ENCODE results near the gene KBTBD8. TPM values are rescaled to one million over a fixed set of nuclear protein-coding genes. Genes with fewer than 3 reads are reported as not detected.

The KBTBD8 gene
- total RNA-seq, 1 donor from 2014 or later: 5.8 TPM

DNA sequence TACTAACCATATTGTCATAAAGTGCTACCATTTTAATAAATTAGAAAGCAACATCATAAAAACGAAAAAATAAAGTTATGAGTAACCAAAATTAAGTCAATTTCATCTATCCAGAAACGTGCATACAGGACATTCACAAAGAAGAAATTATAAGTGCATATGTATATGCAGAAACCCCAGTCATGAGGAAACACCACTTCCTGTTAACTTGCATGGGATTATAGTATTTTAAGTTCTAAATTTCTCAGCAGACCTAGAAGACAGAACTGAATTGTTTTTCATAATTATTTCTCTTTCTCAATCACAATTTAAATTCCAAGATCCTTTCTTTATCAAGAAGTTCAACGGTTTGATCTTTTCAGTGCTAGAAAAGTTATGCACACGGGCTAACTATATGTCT, 1.4 kb upstream of the KBTBD8 start:
- Mint-ChIP-seq H3K27me3 (peaks cover 24% of the 10 kb centered on the region), H3K4me1 (ENCODE audit: low read depth) (peaks cover 3% of the 10 kb centered on the region), H3K4me3 (ENCODE audit: low read depth) (no peak overlapping the region), H3K9me3 (ENCODE audit: low read depth) (no peaks in the 10 kb centered on the region), H3K36me3 (ENCODE audit: insufficient read depth) (no peaks in the 10 kb centered on the region), H3K27ac (no peak overlapping the region)
- no peak for DNase-seq (ENCODE audit: low spot score, unreplicated experiment)
- TF ChIP-seq, protein P1, sequence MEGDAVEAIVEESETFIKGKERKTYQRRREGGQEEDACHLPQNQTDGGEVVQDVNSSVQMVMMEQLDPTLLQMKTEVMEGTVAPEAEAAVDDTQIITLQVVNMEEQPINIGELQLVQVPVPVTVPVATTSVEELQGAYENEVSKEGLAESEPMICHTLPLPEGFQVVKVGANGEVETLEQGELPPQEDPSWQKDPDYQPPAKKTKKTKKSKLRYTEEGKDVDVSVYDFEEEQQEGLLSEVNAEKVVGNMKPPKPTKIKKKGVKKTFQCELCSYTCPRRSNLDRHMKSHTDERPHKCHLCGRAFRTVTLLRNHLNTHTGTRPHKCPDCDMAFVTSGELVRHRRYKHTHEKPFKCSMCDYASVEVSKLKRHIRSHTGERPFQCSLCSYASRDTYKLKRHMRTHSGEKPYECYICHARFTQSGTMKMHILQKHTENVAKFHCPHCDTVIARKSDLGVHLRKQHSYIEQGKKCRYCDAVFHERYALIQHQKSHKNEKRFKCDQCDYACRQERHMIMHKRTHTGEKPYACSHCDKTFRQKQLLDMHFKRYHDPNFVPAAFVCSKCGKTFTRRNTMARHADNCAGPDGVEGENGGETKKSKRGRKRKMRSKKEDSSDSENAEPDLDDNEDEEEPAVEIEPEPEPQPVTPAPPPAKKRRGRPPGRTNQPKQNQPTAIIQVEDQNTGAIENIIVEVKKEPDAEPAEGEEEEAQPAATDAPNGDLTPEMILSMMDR (IDR thresholded peaks at IDR 0.05; ENCODE audit: unreplicated experiment): no peak

DNA sequence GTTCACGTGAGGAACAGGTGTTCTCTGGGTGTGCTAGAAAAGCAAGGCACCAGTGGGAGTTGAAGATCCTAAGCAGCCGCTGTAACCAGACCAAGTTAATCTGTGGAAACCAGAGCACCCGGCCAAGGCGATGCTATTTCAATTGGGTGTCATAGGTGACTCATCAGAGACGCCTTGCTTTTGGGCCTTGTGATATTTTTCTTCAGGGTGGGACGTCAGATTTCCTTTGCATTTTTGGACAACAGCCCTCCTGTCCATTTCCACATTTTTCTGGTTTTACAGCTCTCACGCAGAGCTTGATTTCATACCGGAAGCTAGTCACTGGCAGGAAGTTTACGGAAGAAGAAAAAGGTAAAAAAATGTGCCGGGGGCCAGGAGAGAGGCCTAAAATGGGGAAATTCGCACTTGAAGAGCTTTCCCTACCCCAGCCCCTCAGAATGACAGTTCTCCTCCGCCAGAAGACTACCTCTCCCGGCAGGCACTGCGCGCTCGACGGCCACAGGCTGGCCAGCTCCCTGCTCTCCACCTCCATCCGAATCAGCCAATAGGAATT, 471 bp upstream of the KBTBD8 start:
- peak overlapping the region; percentile 81 for H3K27ac Mint-ChIP-seq
- H3K36me3 Mint-ChIP-seq (ENCODE audit: insufficient read depth): no peaks in the 10 kb centered on the region
- H3K4me3 Mint-ChIP-seq (ENCODE audit: low read depth): peak overlapping the region; percentile 90
- peaks cover 24% of the 10 kb centered on the region for H3K27me3 Mint-ChIP-seq
- no peak for DNase-seq (ENCODE audit: low spot score, unreplicated experiment)
- H3K9me3 Mint-ChIP-seq (ENCODE audit: low read depth): no peaks in the 10 kb centered on the region
- H3K4me1 Mint-ChIP-seq (ENCODE audit: low read depth): peaks cover 3% of the 10 kb centered on the region
- TF ChIP-seq, protein P1 (IDR thresholded peaks at IDR 0.05; ENCODE audit: unreplicated experiment): no peak

DNA sequence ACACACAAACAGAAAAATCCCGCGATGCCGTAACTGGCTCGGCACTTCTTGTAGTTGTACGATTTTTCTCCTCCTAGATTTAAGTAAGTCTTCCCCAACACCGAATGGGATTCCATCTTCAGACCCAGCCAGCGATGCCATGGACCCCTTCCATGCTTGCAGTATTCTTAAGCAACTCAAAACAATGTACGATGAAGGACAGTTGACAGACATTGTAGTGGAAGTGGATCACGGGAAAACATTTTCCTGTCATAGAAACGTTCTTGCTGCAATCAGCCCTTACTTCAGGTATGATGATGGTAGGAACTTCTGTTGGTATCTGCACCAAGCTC, 763 bp downstream of the KBTBD8 start:
- Mint-ChIP-seq H3K27ac (peak overlapping the region; percentile 70), H3K4me3 (ENCODE audit: low read depth) (peak overlapping the region; percentile 90), H3K9me3 (ENCODE audit: low read depth) (no peaks in the 10 kb centered on the region), H3K27me3 (peaks cover 21% of the 10 kb centered on the region), H3K4me1 (ENCODE audit: low read depth) (peaks cover 3% of the 10 kb centered on the region), H3K36me3 (ENCODE audit: insufficient read depth) (peaks cover 5% of the 10 kb centered on the region)
- DNase-seq (ENCODE audit: low spot score, unreplicated experiment): no peak
- TF ChIP-seq, protein P1 (IDR thresholded peaks at IDR 0.05; ENCODE audit: unreplicated experiment): no peak

DNA sequence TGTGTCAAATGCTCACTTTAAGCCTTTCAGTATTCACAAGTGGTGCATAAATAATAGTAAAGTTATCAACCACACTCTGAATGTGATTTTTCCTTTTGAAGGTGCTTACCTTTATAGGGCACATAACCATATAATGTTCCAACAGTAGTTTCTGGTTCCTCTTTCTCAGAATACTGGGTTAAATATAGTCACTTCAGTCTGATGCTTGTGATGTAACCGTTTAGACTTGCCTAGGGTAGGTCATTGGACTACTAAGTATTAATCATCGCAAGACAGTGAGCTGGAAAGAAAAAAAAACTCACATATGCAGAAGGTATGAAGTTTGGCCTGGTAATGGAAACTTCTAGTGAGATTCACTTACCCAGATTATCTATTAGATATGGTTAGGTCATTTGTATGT, 1.9 kb downstream of the KBTBD8 start:
- Mint-ChIP-seq H3K4me3 (ENCODE audit: low read depth) (no peak overlapping the region), H3K36me3 (ENCODE audit: insufficient read depth) (peaks cover 5% of the 10 kb centered on the region), H3K27ac (no peak overlapping the region), H3K4me1 (ENCODE audit: low read depth) (peaks cover 3% of the 10 kb centered on the region), H3K27me3 (peaks cover 18% of the 10 kb centered on the region), H3K9me3 (ENCODE audit: low read depth) (no peaks in the 10 kb centered on the region)
- DNase-seq (ENCODE audit: low spot score, unreplicated experiment): no peak
- TF ChIP-seq, protein P1 (IDR thresholded peaks at IDR 0.05; ENCODE audit: unreplicated experiment): no peak

DNA sequence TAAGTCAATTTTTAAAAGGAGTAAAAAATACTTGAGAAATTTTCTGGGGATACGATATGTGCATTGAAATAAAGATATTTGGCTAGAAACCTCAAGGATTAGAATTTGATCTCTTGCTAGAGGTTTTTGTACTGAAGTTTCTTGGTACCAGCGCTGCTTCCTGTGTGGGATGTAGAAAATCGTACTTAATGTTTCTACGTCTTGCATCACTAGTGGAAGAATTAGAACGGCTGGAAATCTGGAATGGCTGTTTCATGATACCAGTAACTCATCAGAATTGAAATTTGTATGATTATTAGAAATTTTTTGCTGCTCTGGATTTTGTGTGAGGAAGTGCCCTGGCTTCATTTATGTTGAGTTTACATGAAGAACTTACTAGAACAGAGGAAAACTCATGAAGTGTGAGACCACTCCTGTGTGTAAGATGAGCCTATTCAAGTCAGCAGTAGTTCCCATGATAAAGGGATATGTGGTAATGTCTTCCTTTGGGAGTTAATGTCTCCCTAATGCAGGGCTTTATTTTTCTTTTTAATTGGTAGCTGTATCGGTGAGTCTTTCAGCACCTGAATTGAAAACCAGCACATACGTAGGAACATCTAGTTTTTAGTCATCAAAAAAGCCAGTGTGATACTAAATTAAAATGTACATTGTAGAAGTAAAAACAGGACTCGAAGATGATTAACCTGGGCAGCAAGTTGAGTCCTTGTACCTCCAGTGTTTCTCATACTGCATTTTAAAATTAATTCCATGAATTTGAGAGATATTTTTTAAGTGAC, 3.2 kb downstream of the KBTBD8 start:
- Mint-ChIP-seq H3K27ac (no peak overlapping the region), H3K4me1 (ENCODE audit: low read depth) (peaks cover 3% of the 10 kb centered on the region)

More for the DNA sequence above, 3.2 kb downstream of the KBTBD8 start:
- no peak for DNase-seq (ENCODE audit: low spot score, unreplicated experiment)
- H3K36me3 Mint-ChIP-seq (ENCODE audit: insufficient read depth): peaks cover 5% of the 10 kb centered on the region
- peaks cover 9% of the 10 kb centered on the region for H3K27me3 Mint-ChIP-seq
- TF ChIP-seq, protein P1 (IDR thresholded peaks at IDR 0.05; ENCODE audit: unreplicated experiment): no peak
- no peak overlapping the region for H3K4me3 Mint-ChIP-seq (ENCODE audit: low read depth)
- H3K9me3 Mint-ChIP-seq (ENCODE audit: low read depth): no peaks in the 10 kb centered on the region
